ENCODE results near the gene SPATA4.
"Not testable (repeated sequence)": the region's sequence is repeated elsewhere in the genome, so short reads cannot be mapped to it uniquely, and the experiment has no call there.

The SPATA4 gene

DNA sequence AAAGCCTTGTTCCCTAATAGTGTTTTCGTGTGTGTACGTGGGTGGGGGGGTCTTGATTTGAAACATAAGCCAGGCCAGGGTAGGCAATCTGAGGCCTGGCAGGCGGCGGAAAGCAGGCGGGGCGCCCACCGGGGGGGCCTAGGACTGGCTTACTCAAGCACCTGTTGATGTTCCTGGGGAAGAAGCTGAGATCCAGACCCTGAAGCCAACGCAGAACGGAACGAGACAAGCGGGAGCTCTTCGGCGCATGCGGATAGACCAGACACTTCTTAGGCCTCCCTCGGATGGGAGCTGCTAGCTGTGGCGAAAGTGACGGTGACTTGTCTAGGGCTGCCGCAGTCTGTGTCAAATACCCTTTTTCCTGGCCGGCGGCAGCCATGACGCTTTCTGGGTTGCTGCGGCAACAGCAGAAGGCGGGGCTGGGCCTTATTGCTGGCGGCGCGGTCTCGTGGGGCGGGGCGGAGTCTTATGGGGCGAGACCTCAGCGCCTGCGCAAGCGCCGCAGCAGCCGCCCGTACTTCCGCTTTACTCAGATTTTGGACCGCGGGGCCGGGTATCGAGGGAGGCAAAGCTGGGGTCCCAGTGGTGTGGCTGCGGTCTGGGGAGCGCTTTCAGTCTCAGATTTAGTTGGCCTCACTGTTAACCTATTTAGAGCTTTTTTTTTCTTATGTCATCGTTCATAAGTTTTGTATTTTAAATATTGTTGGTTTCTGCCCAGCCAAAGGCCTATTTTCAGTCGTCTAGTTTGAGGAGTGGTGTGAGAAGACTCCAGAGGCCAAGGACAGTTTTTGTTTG is at the start of gene SPATA4:
TSS of gene SPATA4 (minus strand) at position 402 of the 795 bp plus-strand sequence. CDS start at position 379, 23 bp downstream.
- in situ Hi-C loops (cut with MboI; ENCODE audit: low sequenced_read_pairs) = no loop called here

DNA sequence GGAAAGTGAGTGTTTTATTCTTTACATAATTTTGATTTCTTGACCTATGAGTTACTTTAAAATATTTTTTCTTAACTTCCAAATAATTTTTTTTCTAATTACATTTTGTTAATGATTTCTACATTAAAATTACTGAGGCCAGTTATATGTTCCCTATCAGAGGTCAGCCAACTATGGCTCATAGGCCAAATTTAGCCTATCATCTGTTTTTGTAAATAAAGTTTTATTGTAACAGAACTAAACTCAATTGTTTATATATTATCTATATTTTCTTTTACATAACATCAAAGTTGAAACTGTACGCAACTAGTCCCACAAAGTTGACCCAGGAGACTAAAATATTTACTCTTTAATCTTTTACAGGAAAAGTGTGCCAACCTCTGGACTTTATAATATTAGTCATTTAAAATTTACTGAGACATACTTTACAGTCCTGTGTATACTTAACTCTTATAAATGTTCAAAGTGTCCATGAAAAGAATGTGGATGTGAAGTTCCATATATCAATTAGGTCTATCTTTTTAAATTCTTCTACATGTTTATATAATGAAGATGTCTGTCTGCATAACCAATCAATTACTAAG is 47.5 kb upstream of the SPATA4 start:
- in situ Hi-C loops (cut with MboI; ENCODE audit: low sequenced_read_pairs) = no loop called here

DNA sequence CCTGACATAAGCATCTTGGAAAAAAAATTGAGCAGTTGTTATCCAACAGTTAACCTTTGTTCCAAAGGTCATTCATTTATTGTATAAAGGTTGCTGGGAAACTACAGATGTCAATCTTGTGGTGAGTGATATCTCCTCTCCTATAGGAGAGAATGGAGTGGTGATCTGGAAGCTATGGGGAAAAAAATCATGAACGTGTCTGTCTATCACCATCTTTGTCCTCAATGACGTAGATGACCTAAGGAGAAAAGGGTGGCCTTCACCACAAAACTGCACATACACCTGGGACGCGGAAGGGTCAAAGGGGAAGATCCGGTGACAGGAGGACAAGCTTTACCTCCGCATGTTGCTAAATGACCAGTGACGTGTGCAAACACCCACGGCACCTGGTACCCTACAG is 46.3 kb upstream of the SPATA4 start:
- in situ Hi-C loops (cut with MboI; ENCODE audit: low sequenced_read_pairs) = no loop called here

DNA sequence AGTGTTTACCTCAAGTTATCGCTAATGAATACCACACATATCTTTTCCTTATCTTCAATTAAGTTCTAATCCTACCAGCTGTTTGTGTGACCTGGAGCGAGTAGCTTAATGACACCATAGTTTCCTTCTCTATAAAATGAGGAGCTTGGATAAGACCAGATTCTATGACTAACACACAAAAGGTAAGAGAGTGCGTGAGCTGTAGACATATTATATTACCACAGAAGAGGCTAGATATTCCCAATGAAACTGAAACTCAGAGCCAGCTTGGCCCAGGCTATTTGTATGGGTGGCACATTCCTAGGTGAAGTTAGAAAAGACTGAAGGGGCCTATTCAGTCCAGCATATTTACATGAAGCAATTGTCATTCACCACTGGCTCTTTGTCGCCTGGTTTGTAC is 43.4 kb upstream of the SPATA4 start:
- in situ Hi-C loops (cut with MboI; ENCODE audit: low sequenced_read_pairs) = no loop called here

DNA sequence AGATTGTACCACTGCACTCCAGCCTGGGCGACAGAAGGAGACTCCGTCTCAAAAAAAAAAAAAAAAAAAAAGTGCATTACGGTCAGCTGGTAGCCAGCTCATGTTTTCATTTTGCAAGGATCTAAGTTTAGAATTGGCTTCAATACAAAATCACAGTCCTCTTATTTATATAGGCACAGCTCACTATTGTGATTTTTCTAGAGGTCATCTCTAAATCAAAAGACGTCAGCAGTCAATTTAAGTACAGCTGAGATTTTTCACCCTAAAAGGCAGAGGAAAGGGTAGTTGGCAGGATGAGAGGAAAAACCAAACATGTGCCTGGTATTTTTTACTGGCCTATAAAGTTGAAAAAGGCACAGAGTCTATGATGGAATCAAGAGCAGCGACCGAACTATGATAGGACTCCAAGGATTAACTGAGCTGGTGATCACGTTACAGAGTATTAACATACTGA is 42.8 kb upstream of the SPATA4 start:
- in situ Hi-C loops (cut with MboI; ENCODE audit: low sequenced_read_pairs) = no loop called here

DNA sequence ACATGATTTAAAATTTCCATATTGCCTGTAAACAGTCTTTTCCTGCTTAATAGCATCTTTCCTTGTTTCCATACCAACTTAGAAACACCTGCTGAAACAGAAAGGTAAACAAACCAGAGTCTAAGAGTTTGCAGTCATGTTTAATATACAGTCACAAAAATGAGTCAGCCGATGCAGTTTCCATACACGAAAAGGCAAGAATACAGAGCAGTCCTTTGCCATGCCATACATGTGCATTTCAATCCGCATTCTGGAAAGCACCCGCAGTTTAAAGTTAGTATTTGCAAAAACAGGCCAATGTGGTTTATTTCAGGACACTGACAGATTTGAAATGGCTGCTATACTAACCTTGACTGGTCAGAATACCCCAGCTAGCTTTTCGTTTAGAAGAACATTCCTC is 41.6 kb upstream of the SPATA4 start:
- in situ Hi-C loops (cut with MboI; ENCODE audit: low sequenced_read_pairs) = no loop called here

DNA sequence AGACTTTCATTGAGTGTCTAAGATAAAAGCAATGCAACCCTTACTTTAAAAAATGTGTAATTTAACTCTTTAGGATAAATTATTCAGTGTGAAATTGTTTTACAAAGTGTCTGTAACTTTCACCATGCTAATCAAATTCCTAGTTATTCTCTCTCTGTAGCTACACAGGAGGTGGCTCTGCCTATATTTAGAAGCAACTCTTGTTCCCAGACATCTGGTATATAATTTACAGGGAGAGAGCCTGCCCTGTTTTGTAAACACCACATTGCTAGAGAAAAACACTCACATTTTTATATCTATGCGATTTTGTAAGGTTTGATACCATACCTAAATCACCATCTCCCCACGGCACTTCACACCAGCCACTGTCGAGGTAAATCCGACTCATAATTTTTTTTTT is 35.5 kb upstream of the SPATA4 start:
- in situ Hi-C loops (cut with MboI; ENCODE audit: low sequenced_read_pairs) = no loop called here

DNA sequence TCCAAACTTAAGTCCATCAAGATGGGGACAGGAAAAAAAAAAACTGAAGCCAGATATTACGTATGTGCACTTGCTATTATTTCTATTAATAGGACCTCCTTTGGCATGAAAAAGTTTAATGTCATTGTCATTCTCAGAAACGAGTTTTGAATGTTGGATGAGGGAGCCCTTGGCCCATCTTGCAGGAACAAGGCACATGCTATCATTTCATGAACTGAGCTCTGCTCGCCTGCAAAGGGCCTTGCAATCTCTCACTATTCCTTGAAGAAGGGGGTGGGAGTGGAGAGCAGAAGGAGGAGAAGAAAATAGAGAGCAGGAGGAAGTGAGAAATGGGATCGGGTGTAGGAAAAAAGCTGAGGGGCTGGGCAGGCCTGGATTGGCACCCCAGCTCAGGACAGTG is 34.3 kb upstream of the SPATA4 start:
- in situ Hi-C loops (cut with MboI; ENCODE audit: low sequenced_read_pairs) = no loop called here

DNA sequence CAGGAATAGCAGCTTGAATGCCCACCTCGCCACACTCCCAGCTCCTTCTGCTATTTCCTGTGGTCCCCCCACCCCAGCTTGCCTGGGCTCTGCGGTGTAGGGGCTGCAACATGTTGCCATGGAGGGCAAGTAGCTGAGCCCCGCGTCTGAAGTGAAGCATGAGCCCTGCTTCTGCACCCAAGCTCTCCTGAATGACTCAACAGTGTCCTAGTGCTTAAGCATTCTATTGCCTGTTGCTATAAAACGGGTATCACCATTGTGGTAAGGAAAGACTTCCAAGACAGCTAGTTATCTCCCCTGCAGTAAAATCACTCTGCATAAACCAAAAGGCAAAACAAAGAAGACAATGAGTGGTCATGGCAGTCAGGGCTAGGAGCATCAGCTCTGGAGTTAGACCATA is 31.4 kb upstream of the SPATA4 start:
- in situ Hi-C loops (cut with MboI; ENCODE audit: low sequenced_read_pairs) = no loop called here

DNA sequence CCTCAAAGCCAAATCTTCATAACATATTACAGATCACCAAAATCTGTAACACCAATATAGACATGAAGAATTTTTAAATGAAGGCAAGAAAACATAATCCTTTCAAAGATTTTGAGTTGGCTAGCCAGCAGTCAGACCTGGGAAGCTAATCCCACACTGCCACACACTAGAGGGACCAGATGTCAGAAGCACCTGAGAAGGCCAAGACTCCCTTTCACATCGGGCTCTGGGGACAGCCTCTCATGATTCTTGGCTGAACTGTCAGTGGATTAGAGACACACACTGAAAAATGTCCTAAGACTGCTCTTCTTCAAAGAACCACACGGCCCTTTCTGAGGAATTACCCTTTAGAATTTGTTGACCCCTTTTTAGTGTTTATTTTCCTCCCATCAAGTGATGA is 28.2 kb upstream of the SPATA4 start:
- in situ Hi-C loops (cut with MboI; ENCODE audit: low sequenced_read_pairs) = no loop called here

DNA sequence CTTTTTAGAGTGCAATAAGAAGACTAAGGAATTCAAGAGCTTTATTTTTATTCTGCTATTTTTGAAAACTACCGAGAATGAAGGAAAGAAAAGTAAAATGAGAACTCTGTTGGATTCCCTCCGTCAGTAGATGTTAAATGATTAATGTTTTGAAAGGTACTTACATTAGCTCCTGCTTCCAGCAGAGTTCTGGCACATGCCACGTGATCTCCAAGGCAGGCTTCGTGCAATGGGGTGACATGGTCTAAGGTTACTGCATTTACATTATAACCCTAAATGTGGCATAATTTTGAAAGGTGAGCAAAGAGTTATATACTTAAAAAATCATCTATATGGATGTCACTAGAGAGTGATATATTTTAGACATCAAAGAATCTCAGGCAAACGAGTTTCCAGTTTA is 26.8 kb upstream of the SPATA4 start:
- in situ Hi-C loops (cut with MboI; ENCODE audit: low sequenced_read_pairs) = no loop called here

DNA sequence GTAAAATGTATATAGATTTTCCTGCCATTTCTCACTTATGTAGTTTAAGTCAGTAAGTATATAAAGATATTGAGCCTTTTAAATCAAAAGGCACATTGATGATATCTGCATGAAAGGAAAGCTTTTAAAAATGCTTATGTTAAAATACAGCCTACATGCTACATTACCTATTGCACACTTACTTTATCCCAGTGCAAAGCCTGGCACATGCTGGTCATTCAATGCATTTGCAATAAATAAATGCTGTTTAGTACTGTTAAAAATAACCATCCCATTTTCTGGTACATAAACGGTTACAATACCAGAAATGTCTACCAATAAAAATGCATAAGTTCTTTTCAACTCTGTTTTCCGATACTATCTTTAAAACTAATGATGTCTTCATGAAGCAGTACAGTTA is 22.1 kb upstream of the SPATA4 start:
- in situ Hi-C loops (cut with MboI; ENCODE audit: low sequenced_read_pairs) = no loop called here

DNA sequence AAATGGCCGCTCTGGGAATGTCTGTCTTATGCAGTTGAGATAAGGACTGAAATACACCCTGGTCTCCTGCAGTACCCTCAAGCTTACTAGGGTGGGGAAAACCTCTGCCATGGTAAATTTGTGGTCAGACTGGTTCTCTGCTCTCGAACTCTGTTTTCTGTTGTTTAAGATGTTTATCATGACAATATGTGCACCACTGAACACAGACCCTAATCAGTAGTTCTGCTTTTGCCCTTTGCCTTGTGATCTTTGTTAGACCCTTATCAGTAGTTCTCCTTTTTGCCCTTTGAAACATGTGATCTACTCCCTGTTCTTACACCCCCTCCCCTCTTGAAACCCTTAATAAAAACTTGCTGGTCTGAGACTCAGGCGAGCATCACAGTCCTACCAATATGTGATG is 17.0 kb upstream of the SPATA4 start:
- in situ Hi-C loops (cut with MboI; ENCODE audit: low sequenced_read_pairs) = not testable (repeated sequence)

DNA sequence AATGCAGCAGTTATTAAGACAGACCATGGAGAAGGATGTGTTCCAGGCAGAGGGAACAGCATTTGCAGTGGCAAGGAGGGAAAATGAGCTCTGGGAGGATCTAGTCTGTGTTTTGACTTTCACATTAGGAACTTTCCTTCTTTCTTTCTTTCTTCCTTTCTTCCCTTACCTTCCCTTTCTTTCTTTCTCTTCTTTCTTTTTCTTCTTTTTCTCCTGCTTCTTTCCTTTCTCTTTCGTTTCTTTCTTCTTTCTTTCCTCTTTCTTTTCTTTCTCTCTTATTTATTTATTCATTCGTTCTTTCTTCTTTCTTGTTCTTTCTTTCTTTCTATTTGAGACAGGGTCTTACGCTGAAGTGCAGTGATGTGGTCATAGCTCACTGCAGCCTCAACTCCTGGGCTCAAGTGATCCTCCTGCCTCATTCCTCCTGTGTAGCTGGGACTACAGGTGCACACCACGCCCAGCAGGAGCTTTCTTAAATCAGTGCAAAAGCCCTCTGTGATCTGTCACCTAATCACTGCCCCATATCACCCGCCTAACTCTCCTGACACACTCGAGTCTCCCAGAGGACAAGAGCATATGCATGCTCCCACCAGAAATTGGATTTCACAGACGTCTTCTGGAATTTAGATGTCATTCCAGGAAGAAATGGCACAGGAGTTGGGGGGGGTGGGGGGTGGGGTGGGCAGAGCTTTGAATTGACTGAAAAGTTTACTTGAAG is 15.4 kb upstream of the SPATA4 start:
- in situ Hi-C loops (cut with MboI; ENCODE audit: low sequenced_read_pairs) = no loop called here

DNA sequence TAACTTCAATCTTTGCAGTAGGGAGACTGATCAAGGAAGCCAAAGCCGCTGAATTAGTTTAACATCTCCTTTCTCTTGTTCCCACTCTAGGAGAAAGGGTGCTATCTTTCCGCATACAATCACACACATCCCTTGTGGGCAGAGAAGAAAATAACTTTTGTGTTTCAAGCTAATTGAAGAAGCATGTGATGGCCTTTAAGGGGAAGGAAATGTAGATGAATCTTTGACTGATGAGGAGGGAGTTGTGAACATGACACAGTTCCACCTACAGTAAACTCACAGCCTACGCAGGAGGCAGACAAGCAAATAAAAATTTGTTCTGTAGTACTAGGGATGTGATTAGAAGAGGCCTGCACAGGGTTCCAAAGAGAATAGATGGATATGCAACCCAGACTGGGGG is 14.7 kb upstream of the SPATA4 start:
- in situ Hi-C loops (cut with MboI; ENCODE audit: low sequenced_read_pairs) = no loop called here

DNA sequence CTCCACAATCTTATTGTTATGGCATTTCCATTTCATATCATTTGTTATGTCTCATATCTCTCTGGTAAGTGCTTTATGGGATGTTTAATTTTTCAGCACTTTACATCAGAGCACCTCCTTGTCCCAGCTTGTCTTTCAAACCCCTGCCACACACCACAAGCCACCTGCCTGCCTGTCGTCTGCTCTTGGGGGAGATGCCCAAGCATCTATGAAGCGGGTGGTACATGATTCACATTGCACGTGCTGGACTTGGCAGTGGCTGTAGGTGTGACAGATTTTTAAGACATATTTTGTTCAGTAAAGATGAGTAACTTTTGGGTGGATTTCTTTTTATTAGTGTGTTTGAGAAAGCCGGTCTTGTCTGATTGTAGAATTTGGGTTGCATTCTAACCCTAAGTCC is 14.2 kb upstream of the SPATA4 start:
- in situ Hi-C loops (cut with MboI; ENCODE audit: low sequenced_read_pairs) = no loop called here

DNA sequence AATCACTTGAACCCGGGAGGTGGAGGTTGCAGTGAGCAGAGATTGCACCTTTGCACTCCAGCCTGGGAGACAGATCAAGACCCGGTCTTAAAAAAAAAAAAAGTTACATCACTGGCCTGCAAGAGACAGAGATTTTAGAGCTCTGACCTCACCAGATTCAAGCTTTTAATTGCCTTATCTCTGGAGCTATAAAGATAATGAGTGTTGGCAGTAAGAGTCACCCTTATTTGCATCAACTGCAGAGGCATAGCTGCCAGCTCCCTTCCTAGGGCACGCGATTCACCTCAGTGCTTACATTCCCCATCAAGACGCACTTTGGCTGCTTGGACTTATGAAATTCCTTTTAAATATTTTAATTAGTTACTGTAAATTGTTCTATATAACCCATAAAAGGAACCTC is 12.5 kb upstream of the SPATA4 start:
- in situ Hi-C loops (cut with MboI; ENCODE audit: low sequenced_read_pairs) = no loop called here

DNA sequence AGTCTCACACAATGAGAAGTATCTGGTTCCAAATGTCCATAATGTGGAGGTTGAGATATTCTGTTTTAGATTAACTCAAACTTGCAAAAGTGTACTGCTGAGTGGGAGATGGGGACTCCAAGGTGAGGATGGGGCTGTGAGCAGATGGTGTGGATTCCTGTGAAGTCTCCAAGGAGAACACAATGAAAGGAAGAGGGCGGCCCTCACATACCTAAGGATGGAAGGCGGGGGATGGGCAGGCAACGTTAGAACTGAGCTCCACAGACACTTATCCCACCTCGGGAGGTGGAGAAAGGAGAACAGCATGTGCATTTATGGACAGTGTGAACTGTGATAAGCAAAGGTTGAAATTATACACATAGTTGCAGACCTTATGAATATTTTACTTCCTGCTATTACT is 9.9 kb upstream of the SPATA4 start:
- in situ Hi-C loops (cut with MboI; ENCODE audit: low sequenced_read_pairs) = no loop called here

DNA sequence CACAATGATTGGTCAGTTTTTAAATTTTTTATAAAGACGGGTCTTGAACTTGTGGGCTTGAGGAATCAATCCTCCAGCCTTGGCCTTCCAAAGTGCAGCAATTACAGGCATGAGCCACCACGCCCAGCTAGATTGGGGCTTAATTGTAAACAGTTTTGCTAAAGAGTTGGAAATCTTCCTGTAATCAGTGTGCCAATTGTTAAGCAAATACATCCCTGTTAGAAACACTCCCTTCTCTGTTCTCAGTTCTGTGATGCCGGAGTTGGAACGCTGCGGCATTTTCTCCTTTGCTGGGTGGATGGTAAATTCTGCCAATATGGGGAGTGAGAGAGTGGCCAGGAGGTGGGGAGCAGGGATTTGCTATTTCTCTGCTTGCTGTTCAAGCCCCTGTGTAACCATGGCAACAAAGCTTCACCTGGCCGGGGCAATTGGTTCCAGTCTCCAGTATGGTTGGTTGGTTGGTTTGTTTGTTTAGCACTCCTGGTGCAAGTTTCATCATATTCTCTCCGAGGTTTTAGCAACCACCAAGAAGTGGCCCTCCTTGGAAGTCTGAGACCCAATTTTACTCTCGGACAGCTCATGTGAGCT is 3.0 kb upstream of the SPATA4 start:
- in situ Hi-C loops (cut with MboI; ENCODE audit: low sequenced_read_pairs) = no loop called here

DNA sequence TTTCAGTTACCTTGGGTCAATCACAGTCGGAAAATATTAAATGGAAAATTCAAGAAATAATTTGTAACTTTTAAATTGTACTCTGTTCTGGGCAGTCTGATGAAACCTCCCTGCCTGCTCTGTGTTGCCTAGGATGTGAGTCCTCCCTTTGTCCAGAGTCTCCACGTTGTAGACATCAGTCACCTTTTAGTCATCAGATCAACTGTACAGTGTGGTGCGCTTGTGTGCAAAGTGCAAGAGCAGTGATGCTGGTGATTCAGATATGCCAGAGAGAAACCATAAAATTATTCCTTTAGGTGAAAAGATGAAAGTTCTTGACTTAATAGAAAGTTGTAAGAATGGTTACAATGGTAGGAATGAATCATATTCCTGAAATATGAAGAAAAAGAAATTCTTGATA is 1.4 kb downstream of the SPATA4 start:
- in situ Hi-C loops (cut with MboI; ENCODE audit: low sequenced_read_pairs) = no loop called here

DNA sequence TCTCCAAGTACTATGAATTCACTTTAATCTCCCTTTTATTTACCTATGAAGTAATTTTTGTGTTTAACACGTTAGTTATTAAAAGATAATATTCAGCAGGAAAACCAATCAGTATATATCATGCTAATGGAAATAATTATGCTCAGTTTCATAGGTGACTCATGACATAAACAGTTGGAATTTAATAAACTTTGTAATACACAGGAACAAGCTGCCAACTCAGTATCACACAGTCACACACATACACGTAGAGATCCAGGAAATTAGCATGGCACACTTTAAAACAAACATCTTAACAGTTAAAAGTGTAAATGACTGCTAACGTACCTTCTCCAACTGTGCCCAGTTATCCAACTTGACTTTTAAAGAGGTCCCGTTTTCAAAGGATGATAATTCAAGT is 2.3 kb downstream of the SPATA4 start:
- in situ Hi-C loops (cut with MboI; ENCODE audit: low sequenced_read_pairs) = no loop called here

DNA sequence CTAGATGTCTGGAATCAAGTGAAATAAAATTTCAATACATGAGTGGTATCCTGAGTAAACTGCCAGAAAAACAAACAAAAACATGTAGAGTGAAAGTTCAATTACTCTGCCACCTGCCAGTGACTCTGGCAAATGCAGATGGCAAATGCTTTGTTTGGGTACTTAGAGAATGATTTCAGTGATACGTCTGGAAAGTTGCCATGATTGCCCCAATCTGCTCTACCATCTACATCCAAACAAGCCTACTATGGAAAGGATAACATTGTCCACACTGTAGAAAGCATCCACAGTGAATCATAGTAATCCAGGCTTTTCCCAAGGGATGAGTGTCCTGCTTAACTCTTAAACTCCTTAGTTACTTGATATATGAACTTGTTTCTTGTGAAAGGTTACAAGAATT is 3.4 kb downstream of the SPATA4 start:
- in situ Hi-C loops (cut with MboI; ENCODE audit: low sequenced_read_pairs) = no loop called here

Data from HL-60/S4 treated with retinoic acid at 250 ng/mL for 4 days and 3 days (cell line).